DND-41 (cell line): ENCODE data around the gene YARS2.

Experiments
- ATAC-seq: fragments of 200-7000 bp; cut with Tn5 transposase; 3 replicates; pipeline ENCODE4 v1.9.1; 2021; ENCODE audit warnings: low read depth; ENCODE audit not compliant: insufficient read depth
- DNase-seq: peaks from one replicate; pipeline ENCODE4 v3.0.0-alpha.2; 2020
- H2AFZ ChIP-seq: 2 replicates; pipeline ENCODE4 v1.6.0; 2012; ENCODE audit warnings: low read depth, low read length
- H3K27ac ChIP-seq: 2 replicates; pipeline ENCODE4 v1.5.1; 2012; ENCODE audit warnings: low read length, inconsistent platforms
- H3K27me3 ChIP-seq: fragments of 200-600 bp; sonication (generic); 2 replicates; pipeline ENCODE4 v1.6.0; 2012; ENCODE audit warnings: low read length, mild to moderate bottlenecking, inconsistent platforms; ENCODE audit not compliant: insufficient read depth, poor library complexity
- H3K36me3 ChIP-seq: 2 replicates; pipeline ENCODE4 v1.5.1; 2012; ENCODE audit warnings: low read length, inconsistent platforms; ENCODE audit not compliant: insufficient read depth
- H3K4me1 ChIP-seq: 2 replicates; pipeline ENCODE4 v1.5.1; 2012; ENCODE audit warnings: mild to moderate bottlenecking, low read length; ENCODE audit not compliant: insufficient read depth
- H3K4me2 ChIP-seq: 2 replicates; pipeline ENCODE4 v1.6.0; 2012; ENCODE audit warnings: mild to moderate bottlenecking, moderate library complexity, low read length, inconsistent platforms; ENCODE audit not compliant: insufficient read depth
- H3K4me3 ChIP-seq, 2 experiments: fragments of 200-600 bp in 1 of 2; shearing (Covaris generic) in 1 of 2; 2 replicates each; pipeline ENCODE4 v1.5.1; 2012 to 2016; ENCODE audit warnings: inconsistent platforms in 2 of 2, low read length in 2 of 2, mild to moderate bottlenecking in 2 of 2, low read depth in 1 of 2, moderate library complexity in 1 of 2
- H3K79me2 ChIP-seq: 2 replicates; pipeline ENCODE4 v1.6.0; 2012; ENCODE audit warnings: low read length, inconsistent platforms; ENCODE audit not compliant: insufficient read depth
- H3K9ac ChIP-seq: 2 replicates; pipeline ENCODE4 v1.6.0; 2012; ENCODE audit warnings: low read depth, mild to moderate bottlenecking, inconsistent platforms, low read length, moderate library complexity
- H3K9me3 ChIP-seq: 2 replicates; pipeline ENCODE4 v1.5.1; 2012; ENCODE audit warnings: low read length, moderate library complexity, mild to moderate bottlenecking, inconsistent platforms; ENCODE audit not compliant: insufficient read depth, severe bottlenecking
- H4K20me1 ChIP-seq: 2 replicates; pipeline ENCODE4 v1.6.0; 2012; ENCODE audit warnings: low read length; ENCODE audit not compliant: insufficient read depth
- EZH2 ChIP-seq: IDR thresholded peaks from 3 replicates; pipeline ENCODE4 v1.6.1; 2012; ENCODE audit warnings: borderline replicate concordance, low read depth, mild to moderate bottlenecking, moderate library complexity, low read length, inconsistent platforms; ENCODE audit not compliant: severe bottlenecking
- TF ChIP-seq, protein P1 (sequence below): IDR thresholded peaks from 2 replicates; pipeline ENCODE4 v1.5.1; 2012; ENCODE audit warnings: borderline replicate concordance, low read length, moderate library complexity, mild to moderate bottlenecking; ENCODE audit not compliant: poor library complexity, severe bottlenecking; ENCODE audit errors: extremely low read depth

YARS2 gene

GRCh38 chr12:32755654-32756475 lies at the start of gene YARS2:
TSS of gene YARS2 (minus strand) at chr12:32755897. CDS start at chr12:32755874, 23 bp downstream.
- no peak for TF ChIP-seq EZH2
- TF ChIP-seq, protein P1, sequence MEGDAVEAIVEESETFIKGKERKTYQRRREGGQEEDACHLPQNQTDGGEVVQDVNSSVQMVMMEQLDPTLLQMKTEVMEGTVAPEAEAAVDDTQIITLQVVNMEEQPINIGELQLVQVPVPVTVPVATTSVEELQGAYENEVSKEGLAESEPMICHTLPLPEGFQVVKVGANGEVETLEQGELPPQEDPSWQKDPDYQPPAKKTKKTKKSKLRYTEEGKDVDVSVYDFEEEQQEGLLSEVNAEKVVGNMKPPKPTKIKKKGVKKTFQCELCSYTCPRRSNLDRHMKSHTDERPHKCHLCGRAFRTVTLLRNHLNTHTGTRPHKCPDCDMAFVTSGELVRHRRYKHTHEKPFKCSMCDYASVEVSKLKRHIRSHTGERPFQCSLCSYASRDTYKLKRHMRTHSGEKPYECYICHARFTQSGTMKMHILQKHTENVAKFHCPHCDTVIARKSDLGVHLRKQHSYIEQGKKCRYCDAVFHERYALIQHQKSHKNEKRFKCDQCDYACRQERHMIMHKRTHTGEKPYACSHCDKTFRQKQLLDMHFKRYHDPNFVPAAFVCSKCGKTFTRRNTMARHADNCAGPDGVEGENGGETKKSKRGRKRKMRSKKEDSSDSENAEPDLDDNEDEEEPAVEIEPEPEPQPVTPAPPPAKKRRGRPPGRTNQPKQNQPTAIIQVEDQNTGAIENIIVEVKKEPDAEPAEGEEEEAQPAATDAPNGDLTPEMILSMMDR, result peak; percentile 95
- H3K79me2 ChIP-seq, result peaks cover 39% of the 10 kb centered on the region
- H3K4me3 ChIP-seq, result peak within 1 kb of the TSS; percentile 73 to 88
- DNase-seq, result peak; percentile 94
- peaks cover 29% of the 10 kb centered on the region for H3K4me1 ChIP-seq
- H3K27me3 ChIP-seq, result no peaks in the 10 kb centered on the region
- peak within 1 kb of the TSS; percentile 82 for H3K27ac ChIP-seq
- ATAC-seq, result peak; percentile 94
- H4K20me1 ChIP-seq, result peaks cover 4% of the 10 kb centered on the region; the same call in 1 of the 2 replicates
- H3K9me3 ChIP-seq, result no peaks in the 10 kb centered on the region
- H3K36me3 ChIP-seq, result peaks cover 33% of the 10 kb centered on the region
- peak within 1 kb of the TSS; percentile 71 for H3K4me2 ChIP-seq
- H3K9ac ChIP-seq, result peak within 1 kb of the TSS; percentile 92
- peak within 1 kb of the TSS; percentile 85 for H2AFZ ChIP-seq

DNA sequence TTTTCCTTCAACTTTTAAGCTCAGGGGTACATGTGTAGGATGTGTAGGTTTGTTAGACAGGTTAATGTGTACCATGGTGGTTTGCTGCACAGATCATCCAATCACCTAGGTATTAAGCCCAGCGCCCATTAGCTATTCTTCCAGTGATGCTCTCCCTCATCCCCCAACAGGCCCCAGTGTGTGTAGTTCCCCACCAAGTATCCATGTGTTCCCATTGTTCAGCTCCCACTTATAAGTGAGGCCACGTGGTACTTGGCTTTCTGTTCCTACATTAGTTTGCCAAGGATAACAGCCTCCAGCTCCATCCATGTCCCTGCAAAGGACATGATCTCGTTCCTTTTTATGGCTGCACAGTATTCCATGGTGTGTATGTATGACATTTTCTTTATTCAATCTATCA lies 48.6 kb upstream of the YARS2 start:
- Histone ChIP-seq H2AFZ (no peak overlapping the region), H3K27me3 (no peaks in the 10 kb centered on the region), H3K79me2 (no peaks in the 10 kb centered on the region), H3K4me2 (no peak overlapping the region), H4K20me1 (no peaks in the 10 kb centered on the region), H3K27ac (no peak overlapping the region), H3K36me3 (no peaks in the 10 kb centered on the region), H3K9me3 (no peaks in the 10 kb centered on the region), H3K9ac (no peak overlapping the region), H3K4me1 (no peaks in the 10 kb centered on the region), H3K4me3 (no peak overlapping the region)
- no peak for DNase-seq
- ATAC-seq, result no peak
- TF ChIP-seq, protein P1, result no peak
- TF ChIP-seq EZH2, result no peak

GRCh38 chr12:32801269-32801980 lies 45.7 kb upstream of the YARS2 start:
- Histone ChIP-seq H3K4me2 (no peak overlapping the region), H4K20me1 (no peaks in the 10 kb centered on the region), H3K36me3 (no peaks in the 10 kb centered on the region), H3K79me2 (no peaks in the 10 kb centered on the region), H2AFZ (no peak overlapping the region), H3K9me3 (no peaks in the 10 kb centered on the region), H3K27me3 (no peaks in the 10 kb centered on the region), H3K27ac (no peak overlapping the region), H3K4me1 (no peaks in the 10 kb centered on the region), H3K4me3 (no peak overlapping the region), H3K9ac (no peak overlapping the region)
- no peak for ATAC-seq
- no peak for DNase-seq
- TF ChIP-seq, protein P1, result no peak
- TF ChIP-seq EZH2, result no peak
